K562 (cell line): Measurements from ENCODE around the gene FHDC1. TPM values are rescaled to one million over a fixed set of nuclear protein-coding genes. Genes with fewer than 3 reads are reported as not detected.

Experiments used
- ATAC-seq: fragments of 200-7000 bp; cut with Tn5 transposase; 3 replicates; pipeline ENCODE4 v1.9.1; 2020; ENCODE audit warnings: moderate library complexity
- BruUV-seq: library from RNA; stranded (reverse); fragments of 400-500 nt; replicated peaks from 2 replicates; lab custom pipeline; 2021; lab: Mats Ljungman, UMichigan
- CTCF ChIA-PET: fragments of 300-600 bp; formaldehyde crosslinking; extraction: SDS; loops from one replicate; lab custom pipeline; 2021; ENCODE audit warnings: low intra/inter-chr PET ratio; lab: Yijun Ruan, JAX
- POLR2A ChIA-PET: fragments of 300-600, 350-650 bp; sonication (Branson Sonifier 250); formaldehyde crosslinking; extraction: SDS; loops from one replicate; lab custom pipeline; 2021; ENCODE audit warnings: antibody characterized with exemption, inconsistent platforms; lab: Yijun Ruan, JAX
- DNase-seq, 4 experiments: peaks; one replicate each; pipeline versions ENCODE4 v3.0.0 to v3.0.0-alpha.2; 2011 to 2018; ENCODE audit warnings: low spot score in 3 of 4, mixed read lengths in 3 of 4; ENCODE audit errors: extremely low read depth in 1 of 4
- FAIRE-seq: peaks from 2 replicates; lab custom pipeline; 2011; peaks lifted over from hg19 to GRCh38; lab: Jason Lieb, UNC
- H2AFZ ChIP-seq: 2 replicates; pipeline ENCODE4 v1.6.0; 2011; ENCODE audit warnings: low read depth, low read length, control low read depth, inconsistent platforms
- H3K27ac ChIP-seq: fragments of 200-600 bp; 3 replicates; pipeline ENCODE4 v1.8.0; 2011; ENCODE audit warnings: low read depth, mild to moderate bottlenecking, control low read depth, inconsistent platforms, low read length, moderate library complexity, mixed read lengths; ENCODE audit errors: extremely low read depth
- H3K27me3 ChIP-seq, 2 experiments: fragments of 300-600 bp in 1 of 2; 2 replicates in 1 of 2; 3 replicates in 1 of 2; pipeline versions ENCODE4 v1.6.0 to v1.8.0; 2011; ENCODE audit warnings: inconsistent platforms in 2 of 2, low read length in 2 of 2, mild to moderate bottlenecking in 1 of 2, mixed read lengths in 1 of 2, moderate library complexity in 1 of 2; ENCODE audit not compliant: control insufficient read depth in 2 of 2, insufficient read depth in 2 of 2
- H3K36me3 ChIP-seq: fragments of 300-600 bp; 3 replicates; pipeline ENCODE4 v1.8.0; 2011; ENCODE audit warnings: mild to moderate bottlenecking, low read length, inconsistent platforms; ENCODE audit not compliant: control insufficient read depth, insufficient read depth
- H3K4me1 ChIP-seq, 2 experiments: fragments of 200-600 bp in 1 of 2; replicated peaks in 1 of 2; 2 replicates in 1 of 2; 3 replicates in 1 of 2; pipeline versions ENCODE4 v1.5.1 to v1.8.0; 2011; ENCODE audit warnings: inconsistent platforms in 2 of 2, low read length in 2 of 2, mild to moderate bottlenecking in 1 of 2, mixed read lengths in 1 of 2, moderate library complexity in 1 of 2; ENCODE audit not compliant: control insufficient read depth in 2 of 2, insufficient read depth in 2 of 2
- H3K4me2 ChIP-seq: 2 replicates; pipeline ENCODE4 v1.6.1; 2011; ENCODE audit warnings: low read length, control low read depth, inconsistent platforms, mixed read lengths; ENCODE audit not compliant: insufficient read depth
- H3K4me3 ChIP-seq: fragments of 200-600 bp; sonication (generic), shearing (Covaris generic); 2 replicates; pipeline ENCODE4 v1.5.1; 2016; ENCODE audit warnings: control low read depth, inconsistent platforms
- H3K79me2 ChIP-seq: fragments of 200-600 bp; 3 replicates; pipeline ENCODE4 v1.8.0; 2011; ENCODE audit warnings: low read length, inconsistent platforms; ENCODE audit not compliant: control insufficient read depth, insufficient read depth
- H3K9ac ChIP-seq, 2 experiments: 2 replicates each; pipeline versions ENCODE4 v1.6.0 to v1.6.1; 2011; ENCODE audit warnings: low read depth in 2 of 2, low read length in 2 of 2, control low read depth in 1 of 2, inconsistent platforms in 1 of 2, mild to moderate bottlenecking in 1 of 2, mixed read lengths in 1 of 2; ENCODE audit not compliant: insufficient read depth in 1 of 2
- H3K9me1 ChIP-seq: one replicate; pipeline ENCODE4 v1.6.0; 2011; ENCODE audit warnings: inconsistent platforms, mild to moderate bottlenecking, low read length, moderate library complexity; ENCODE audit not compliant: control insufficient read depth, insufficient read depth
- H3K9me3 ChIP-seq: replicated peaks from 2 replicates; pipeline ENCODE4 v1.5.1; 2011; ENCODE audit warnings: low read depth, low read length, inconsistent platforms; ENCODE audit not compliant: control insufficient read depth, insufficient read depth
- H4K20me1 ChIP-seq: replicated peaks from 2 replicates; pipeline ENCODE4 v1.6.1; 2011; ENCODE audit warnings: low read length, inconsistent platforms, mixed read lengths; ENCODE audit not compliant: control insufficient read depth, insufficient read depth
- FOXK1 ChIP-seq: sonication (generic); formaldehyde crosslinking; IDR thresholded peaks from 2 replicates; pipeline ENCODE4 v1.8.0; 2022; ENCODE audit warnings: missing genetic modification reagents, mild to moderate bottlenecking, borderline replicate concordance
- FOXK2 ChIP-seq, 2 experiments: fragments of 450-650 bp; IDR thresholded peaks in 1 of 2; conservative IDR thresholded peaks in 1 of 2; 2 replicates each; pipeline ENCODE4 v1.6.1; 2016; ENCODE audit warnings: low read depth in 2 of 2, mild to moderate bottlenecking in 1 of 2
- GTF2A2 ChIP-seq: IDR thresholded peaks from 2 replicates; pipeline ENCODE4 v1.6.1; 2016; ENCODE audit warnings: mild to moderate bottlenecking, missing genetic modification characterization, missing compliant biosample characterization
- ZKSCAN3 ChIP-seq: fragments of 250-450 bp; sonication (Bioruptor Pico); IDR thresholded peaks from 2 replicates; pipeline ENCODE4 v1.4.0; 2020
- WGBS: fragments of 100-300 bp; shearing (Covaris generic); methylation state at CpG from one replicate; pipeline ENCODE4 v1.1.6; 2016; ENCODE audit warnings: low coverage, mixed read lengths; ENCODE audit not compliant: insufficient coverage; ENCODE audit errors: missing lambda C conversion rate; 5-methylcytosine and 5-hydroxymethylcytosine counted together
- in situ Hi-C: fragments of 300-500 bp; cut with MboI; formaldehyde crosslinking; loops from 4 replicates; pipeline ENCODE4 v1.15.0; 2018; ENCODE audit warnings: inconsistent platforms, mixed read lengths
- intact Hi-C: fragments of 100-400 bp; cut with micrococcal nuclease; formaldehyde crosslinking; loops from 2 replicates; pipeline ENCODE4 v1.14.2; 2022
- polyA plus RNA-seq, 8 experiments: library from polyadenylated mRNA; depleted of rRNA in 4 of 8; stranded (reverse) in 5 of 8; unstranded in 3 of 8; fragments of >200 nt; fragmentation: Nextera tagmentation in 2 of 8; fragmentation: Illumina TruSeq in 1 of 8; extraction: Ambion mirVana in 2 of 8; extraction: Trizol in 1 of 8; gene quantifications; 2 replicates each; pipeline versions ENCODE4 v1.2.1 to v1.2.3, GENCODE V29; 2011 to 2014; ENCODE audit warnings: inconsistent platforms in 1 of 8, missing spikeins in 1 of 8
- total RNA-seq, 7 experiments: library from RNA; depleted of rRNA in 6 of 7; stranded (reverse); fragments of >200 nt in 6 of 7; fragmentation: Illumina TruSeq in 2 of 7; extraction: Trizol in 2 of 7; gene quantifications; 2 replicates each; pipeline versions ENCODE4 v1.2.1 to v1.2.3, GENCODE V29; 2011 to 2021; ENCODE audit warnings: low replicate concordance in 1 of 7
- TF ChIP-seq, protein P1 (sequence below): sonication (generic); formaldehyde crosslinking; IDR thresholded peaks from 2 replicates; pipeline ENCODE4 v1.8.0; 2022; ENCODE audit warnings: missing genetic modification reagents, mild to moderate bottlenecking, moderate library complexity, borderline replicate concordance
- TF ChIP-seq, protein P2 (sequence below), 3 experiments: IDR thresholded peaks in 2 of 3; conservative IDR thresholded peaks in 1 of 3; 2 replicates each; pipeline ENCODE4 v1.5.1; 2011 to 2012; ENCODE audit warnings: low read length in 3 of 3, mild to moderate bottlenecking in 3 of 3, control low read depth in 2 of 3, improper control_type of control experiment in 1 of 3, inconsistent platforms in 1 of 3, low read depth in 1 of 3, mixed read lengths in 1 of 3, moderate library complexity in 1 of 3; ENCODE audit not compliant: insufficient read depth in 2 of 3
- TF ChIP-seq, protein P3 (sequence below): sonication (generic); formaldehyde crosslinking; IDR thresholded peaks from 2 replicates; pipeline ENCODE4 v1.8.0; 2023; ENCODE audit warnings: mild to moderate bottlenecking, missing genetic modification reagents

The FHDC1 gene
- total and polyA plus RNA-seq, 9 of the 15 experiments (the other 6 are each of a cell fraction or from before 2014, with no cell fraction given) = 0.01 to 0.43 (median 0.07) TPM

DNA sequence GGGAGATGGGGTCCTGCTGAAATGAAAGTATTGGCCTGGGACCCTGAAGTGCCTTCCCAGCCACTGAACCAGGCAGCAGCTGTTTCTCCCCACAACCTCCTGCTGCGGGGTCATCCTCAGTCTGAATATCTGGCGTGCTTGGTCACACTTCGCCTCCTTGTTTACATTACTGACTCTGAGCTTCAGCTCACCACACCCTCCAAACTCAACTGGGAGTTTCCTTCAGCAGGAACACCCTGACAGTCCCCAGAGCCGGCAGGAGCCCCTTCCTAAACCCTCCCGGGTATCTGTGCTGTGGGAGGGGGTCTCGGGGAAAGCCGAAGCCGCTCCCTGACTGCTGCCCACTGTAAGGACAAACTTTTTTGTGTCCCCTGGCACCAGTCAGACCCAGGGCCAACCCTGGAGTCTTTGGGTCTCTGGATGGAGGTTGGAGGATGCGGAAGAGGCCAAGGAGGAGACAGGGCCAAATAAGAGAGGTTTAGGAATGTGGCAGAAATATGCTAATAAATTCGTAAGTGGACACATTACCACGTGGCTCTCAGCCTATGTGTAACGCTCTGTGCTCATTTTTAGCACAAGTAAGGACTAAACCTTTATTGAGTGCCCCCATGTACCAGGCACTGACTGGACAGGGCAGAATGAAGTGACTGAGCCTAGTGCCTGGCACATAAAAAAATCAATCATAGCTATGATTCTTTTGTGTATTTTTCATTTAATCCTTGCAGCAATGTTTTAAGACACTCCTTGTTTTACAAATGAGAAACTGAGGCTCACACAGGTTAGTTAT, 20.7 kb downstream of the FHDC1 start (continued):
- TF ChIP-seq, protein P1, sequence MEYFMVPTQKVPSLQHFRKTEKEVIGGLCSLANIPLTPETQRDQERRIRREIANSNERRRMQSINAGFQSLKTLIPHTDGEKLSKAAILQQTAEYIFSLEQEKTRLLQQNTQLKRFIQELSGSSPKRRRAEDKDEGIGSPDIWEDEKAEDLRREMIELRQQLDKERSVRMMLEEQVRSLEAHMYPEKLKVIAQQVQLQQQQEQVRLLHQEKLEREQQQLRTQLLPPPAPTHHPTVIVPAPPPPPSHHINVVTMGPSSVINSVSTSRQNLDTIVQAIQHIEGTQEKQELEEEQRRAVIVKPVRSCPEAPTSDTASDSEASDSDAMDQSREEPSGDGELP = peak; percentile 72; the same call in 1 of the 2 replicates
- TF ChIP-seq GTF2A2 (tag) (no peak), FOXK1 (CRISPR knock-in tag) (peak; percentile 80; the same call in 1 of the 2 replicates), FOXK2 (conservative IDR thresholded peaks at IDR 0.05 in 1 of 2, IDR thresholded peaks at IDR 0.05 in 1 of 2; ENCODE audit: low read depth in 2 of 2) (peak; percentile 92 to 94)
- TF ChIP-seq, all 486 proteins: peak for 12

DNA sequence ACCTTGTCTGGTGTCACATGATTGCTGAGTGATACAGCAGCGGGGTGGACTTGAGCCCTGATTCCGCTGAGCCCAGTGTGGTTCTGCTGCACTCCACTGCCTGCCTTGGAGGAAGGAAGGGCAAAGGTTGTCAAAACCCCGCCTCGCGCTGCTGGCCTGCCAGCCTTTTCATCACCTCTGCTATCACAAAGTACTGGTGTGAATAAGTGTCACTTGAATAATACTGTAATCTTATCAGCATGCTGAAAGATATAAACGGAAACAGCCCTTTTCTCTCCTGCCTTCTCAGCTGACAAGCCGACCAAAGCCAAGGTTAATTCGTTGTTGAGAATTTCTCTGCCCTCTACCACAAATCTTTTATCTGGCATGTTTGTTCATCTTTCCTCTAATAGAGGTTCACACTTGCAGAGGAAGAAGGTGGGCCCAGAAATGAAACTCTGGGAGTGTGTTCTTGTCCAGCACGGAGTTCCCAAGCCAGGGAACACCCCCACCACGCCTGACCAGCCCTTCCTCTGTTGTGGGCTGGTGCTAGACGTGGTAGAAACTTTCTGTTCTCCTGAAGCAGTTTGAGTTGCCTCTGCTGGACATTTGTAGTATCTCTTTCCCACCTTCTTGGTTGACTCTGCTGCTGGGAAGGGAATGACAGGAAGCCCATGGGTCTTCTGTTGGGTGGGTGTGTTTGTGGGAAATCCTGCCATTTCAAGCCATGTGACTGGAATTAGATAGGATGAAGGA, 21.5 kb downstream of the FHDC1 start:
- no TSS peak for BruUV-seq
- ATAC-seq (peak; percentile 85), FAIRE-seq (no peak), DNase-seq (peak; percentile 14 to 47 (median 36))
- Histone ChIP-seq H3K9me3 (no peaks in the 10 kb centered on the region), H3K4me1 (peaks cover 7 to 25% of the 10 kb centered on the region in 2 experiments), H3K79me2 (no peaks in the 10 kb centered on the region), H3K4me3 (no peak overlapping the region), H3K27ac (no peak overlapping the region), H3K4me2 (peak overlapping the region; percentile 45; the same call in 1 of the 2 replicates), H4K20me1 (no peaks in the 10 kb centered on the region), H3K27me3 (peaks cover 0 to 15% of the 10 kb centered on the region in 2 experiments; a peak in 2 of 5 replicates), H3K9me1 (no peaks in the 10 kb centered on the region), H3K36me3 (no peaks in the 10 kb centered on the region), H3K9ac (no peak overlapping the region), H2AFZ (peak overlapping the region; percentile 5; the same call in 1 of the 2 replicates)
- ChIA-PET POLR2A (interaction anchor here (1.5 kb wide), 1 partner anchor 49 kb away, joined by 3 read pairs; no protein-coding TSS in a partner anchor), CTCF (no interaction called here)
- in situ Hi-C loops = no loop called here
- intact Hi-C loops = no loop called here
- under 1% methylated on average over 11 of the region's 11 CpGs for WGBS
- TF ChIP-seq, protein P2, sequence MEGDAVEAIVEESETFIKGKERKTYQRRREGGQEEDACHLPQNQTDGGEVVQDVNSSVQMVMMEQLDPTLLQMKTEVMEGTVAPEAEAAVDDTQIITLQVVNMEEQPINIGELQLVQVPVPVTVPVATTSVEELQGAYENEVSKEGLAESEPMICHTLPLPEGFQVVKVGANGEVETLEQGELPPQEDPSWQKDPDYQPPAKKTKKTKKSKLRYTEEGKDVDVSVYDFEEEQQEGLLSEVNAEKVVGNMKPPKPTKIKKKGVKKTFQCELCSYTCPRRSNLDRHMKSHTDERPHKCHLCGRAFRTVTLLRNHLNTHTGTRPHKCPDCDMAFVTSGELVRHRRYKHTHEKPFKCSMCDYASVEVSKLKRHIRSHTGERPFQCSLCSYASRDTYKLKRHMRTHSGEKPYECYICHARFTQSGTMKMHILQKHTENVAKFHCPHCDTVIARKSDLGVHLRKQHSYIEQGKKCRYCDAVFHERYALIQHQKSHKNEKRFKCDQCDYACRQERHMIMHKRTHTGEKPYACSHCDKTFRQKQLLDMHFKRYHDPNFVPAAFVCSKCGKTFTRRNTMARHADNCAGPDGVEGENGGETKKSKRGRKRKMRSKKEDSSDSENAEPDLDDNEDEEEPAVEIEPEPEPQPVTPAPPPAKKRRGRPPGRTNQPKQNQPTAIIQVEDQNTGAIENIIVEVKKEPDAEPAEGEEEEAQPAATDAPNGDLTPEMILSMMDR (IDR thresholded peaks at IDR 0.05 in 2 of 3, conservative IDR thresholded peaks at IDR 0.05 in 1 of 3; ENCODE audit: insufficient read depth in 2 of 3, low read depth in 1 of 3, low read length in 3 of 3) = 0 out of 6 replicates have a peak, but pooled peaks of 2 of the 3 experiments have one; percentile 23 to 26
- no peak for TF ChIP-seq ZKSCAN3 (CRISPR knock-in tag)
- TF ChIP-seq, protein P3, sequence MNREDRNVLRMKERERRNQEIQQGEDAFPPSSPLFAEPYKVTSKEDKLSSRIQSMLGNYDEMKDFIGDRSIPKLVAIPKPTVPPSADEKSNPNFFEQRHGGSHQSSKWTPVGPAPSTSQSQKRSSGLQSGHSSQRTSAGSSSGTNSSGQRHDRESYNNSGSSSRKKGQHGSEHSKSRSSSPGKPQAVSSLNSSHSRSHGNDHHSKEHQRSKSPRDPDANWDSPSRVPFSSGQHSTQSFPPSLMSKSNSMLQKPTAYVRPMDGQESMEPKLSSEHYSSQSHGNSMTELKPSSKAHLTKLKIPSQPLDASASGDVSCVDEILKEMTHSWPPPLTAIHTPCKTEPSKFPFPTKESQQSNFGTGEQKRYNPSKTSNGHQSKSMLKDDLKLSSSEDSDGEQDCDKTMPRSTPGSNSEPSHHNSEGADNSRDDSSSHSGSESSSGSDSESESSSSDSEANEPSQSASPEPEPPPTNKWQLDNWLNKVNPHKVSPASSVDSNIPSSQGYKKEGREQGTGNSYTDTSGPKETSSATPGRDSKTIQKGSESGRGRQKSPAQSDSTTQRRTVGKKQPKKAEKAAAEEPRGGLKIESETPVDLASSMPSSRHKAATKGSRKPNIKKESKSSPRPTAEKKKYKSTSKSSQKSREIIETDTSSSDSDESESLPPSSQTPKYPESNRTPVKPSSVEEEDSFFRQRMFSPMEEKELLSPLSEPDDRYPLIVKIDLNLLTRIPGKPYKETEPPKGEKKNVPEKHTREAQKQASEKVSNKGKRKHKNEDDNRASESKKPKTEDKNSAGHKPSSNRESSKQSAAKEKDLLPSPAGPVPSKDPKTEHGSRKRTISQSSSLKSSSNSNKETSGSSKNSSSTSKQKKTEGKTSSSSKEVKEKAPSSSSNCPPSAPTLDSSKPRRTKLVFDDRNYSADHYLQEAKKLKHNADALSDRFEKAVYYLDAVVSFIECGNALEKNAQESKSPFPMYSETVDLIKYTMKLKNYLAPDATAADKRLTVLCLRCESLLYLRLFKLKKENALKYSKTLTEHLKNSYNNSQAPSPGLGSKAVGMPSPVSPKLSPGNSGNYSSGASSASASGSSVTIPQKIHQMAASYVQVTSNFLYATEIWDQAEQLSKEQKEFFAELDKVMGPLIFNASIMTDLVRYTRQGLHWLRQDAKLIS (CRISPR knock-in tag) = 0 out of 2 replicates have a peak, but pooled peaks have one; percentile 71
